Caco-2 (cell line): Measurements from ENCODE around the gene TFF1. TPM values are rescaled to one million over a fixed set of nuclear protein-coding genes. Genes with fewer than 3 reads are reported as not detected.

Experiments
- BruUV-seq: library from RNA; stranded (reverse); fragments of 400-500 nt; replicated peaks from 2 replicates; lab custom pipeline; 2021; lab: Mats Ljungman, UMichigan
- CTCF ChIA-PET: fragments of 300-600 bp; sonication (Branson Sonifier 250); formaldehyde crosslinking; loops from one replicate; lab custom pipeline; 2022; ENCODE audit warnings: antibody characterized with exemption; lab: Charles Lee
- POLR2A ChIA-PET: fragments of 300-600 bp; sonication (Branson Sonifier 250); formaldehyde crosslinking; loops from one replicate; lab custom pipeline; 2022; ENCODE audit warnings: antibody characterized with exemption; lab: Charles Lee
- DNase-seq, 2 experiments: peaks; one replicate each; pipeline versions ENCODE4 v3.0.0 to v3.0.0-alpha.2; 2020 to 2022
- H3K27me3 ChIP-seq: replicated peaks from 2 replicates; pipeline ENCODE4 v1.6.0; 2011; ENCODE audit warnings: low read length; ENCODE audit not compliant: control insufficient read depth, insufficient read depth
- H3K36me3 ChIP-seq: 2 replicates; pipeline ENCODE4 v1.5.1; 2011; ENCODE audit warnings: low read length; ENCODE audit not compliant: control insufficient read depth, insufficient read depth
- H3K4me1 ChIP-seq: fragments of 250-450 bp; sonication (Bioruptor Pico); 2 replicates; pipeline ENCODE4 v1.5.1; 2020; ENCODE audit warnings: mild to moderate bottlenecking
- H3K4me3 ChIP-seq: 2 replicates; pipeline ENCODE4 v1.5.1; 2011; ENCODE audit warnings: low read depth, mild to moderate bottlenecking, control low read depth, low read length
- H3K9me3 ChIP-seq: fragments of 250-450 bp; sonication (Bioruptor Pico); 2 replicates; pipeline ENCODE4 v1.5.1; 2020; ENCODE audit warnings: mild to moderate bottlenecking, moderate library complexity
- H3K27ac Mint-ChIP-seq: one replicate; pipeline ENCODE4 v1.8.0; 2022; ENCODE audit warnings: mixed read lengths; ENCODE audit not compliant: unreplicated experiment
- H3K27me3 Mint-ChIP-seq: one replicate; pipeline ENCODE4 v1.8.0; 2022; ENCODE audit warnings: mixed read lengths; ENCODE audit not compliant: insufficient read depth, unreplicated experiment
- H3K36me3 Mint-ChIP-seq: one replicate; pipeline ENCODE4 v1.8.0; 2022; ENCODE audit warnings: mild to moderate bottlenecking, mixed read lengths; ENCODE audit not compliant: insufficient read depth, unreplicated experiment
- H3K4me1 Mint-ChIP-seq: one replicate; pipeline ENCODE4 v1.8.0; 2022; ENCODE audit warnings: low read depth, mixed read lengths; ENCODE audit not compliant: unreplicated experiment
- H3K4me3 Mint-ChIP-seq: one replicate; pipeline ENCODE4 v1.8.0; 2022; ENCODE audit warnings: mild to moderate bottlenecking, moderate library complexity, mixed read lengths; ENCODE audit not compliant: unreplicated experiment
- H3K9me3 Mint-ChIP-seq: one replicate; pipeline ENCODE4 v1.8.0; 2022; ENCODE audit warnings: mixed read lengths; ENCODE audit not compliant: unreplicated experiment
- intact Hi-C: fragments of 100-400 bp; cut with micrococcal nuclease; formaldehyde crosslinking; loops from one replicate; pipeline ENCODE4 v1.10.0; 2022; ENCODE audit not compliant: unreplicated experiment
- total RNA-seq: library from RNA; stranded (reverse); gene quantifications from 2 replicates; pipeline ENCODE4 v1.2.3, GENCODE V29; 2022
- TF ChIP-seq, protein P1 (sequence below), 2 experiments: fragments of 200-600 bp in 1 of 2; IDR thresholded peaks; 1 replicate in 1 of 2; 2 replicates in 1 of 2; pipeline versions ENCODE4 v1.5.1 to v1.8.0; 2011 to 2022; ENCODE audit warnings: antibody characterized with exemption in 1 of 2, control low read depth in 1 of 2, inconsistent platforms in 1 of 2, low read depth in 1 of 2, low read length in 1 of 2, mild to moderate bottlenecking in 1 of 2, moderate library complexity in 1 of 2; ENCODE audit not compliant: insufficient read depth in 1 of 2, severe bottlenecking in 1 of 2, unreplicated experiment in 1 of 2

TFF1 gene
- total RNA-seq, 1 experiment from 2014 or later = 9.8 TPM

DNA sequence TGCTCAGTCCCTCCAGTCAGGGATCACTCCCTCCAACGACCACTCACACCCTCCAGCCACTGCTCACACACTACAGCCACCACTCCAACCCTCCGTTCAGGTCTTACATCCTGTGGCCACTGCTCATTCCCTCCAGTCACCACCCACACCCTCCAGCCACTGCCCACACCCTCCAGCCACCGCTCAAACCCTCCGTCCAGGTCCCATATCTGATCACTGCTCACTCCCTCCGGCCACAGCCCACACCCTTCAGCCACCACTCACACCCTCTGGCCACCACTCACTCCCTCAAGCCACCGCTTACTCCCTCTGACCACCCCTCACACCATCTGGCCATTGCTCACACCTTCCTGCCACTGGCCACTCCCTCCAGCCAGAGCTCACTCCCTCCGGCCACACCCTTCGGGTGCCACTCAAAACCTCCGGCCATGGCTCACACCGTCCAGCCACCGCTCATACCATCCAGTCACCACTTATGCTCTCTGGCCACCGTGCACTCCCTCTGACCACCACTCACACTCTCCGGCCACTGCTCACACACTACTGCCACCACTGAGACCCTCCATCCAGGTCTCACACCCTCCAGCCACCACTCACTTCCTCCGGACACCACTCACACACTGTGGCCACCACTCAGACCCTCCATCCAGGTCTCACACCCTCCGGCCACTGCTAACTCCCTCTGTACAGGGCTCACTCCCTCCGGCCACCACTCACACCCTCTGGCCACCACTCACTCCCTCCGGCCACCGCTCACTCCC lies 4.7 kb upstream of the TFF1 start:
- DNase-seq = no peak
- no peak overlapping the region for H3K4me3 Mint-ChIP-seq
- no peaks in the 10 kb centered on the region for H3K9me3 ChIP-seq
- peak overlapping the region; percentile 40 for H3K27ac Mint-ChIP-seq
- peaks cover 34% of the 10 kb centered on the region for H3K4me1 Mint-ChIP-seq
- no TSS peak for BruUV-seq
- peaks cover 6% of the 10 kb centered on the region for H3K36me3 Mint-ChIP-seq
- H3K4me3 ChIP-seq = no peak overlapping the region
- no peaks in the 10 kb centered on the region for H3K36me3 ChIP-seq
- TF ChIP-seq, protein P1, sequence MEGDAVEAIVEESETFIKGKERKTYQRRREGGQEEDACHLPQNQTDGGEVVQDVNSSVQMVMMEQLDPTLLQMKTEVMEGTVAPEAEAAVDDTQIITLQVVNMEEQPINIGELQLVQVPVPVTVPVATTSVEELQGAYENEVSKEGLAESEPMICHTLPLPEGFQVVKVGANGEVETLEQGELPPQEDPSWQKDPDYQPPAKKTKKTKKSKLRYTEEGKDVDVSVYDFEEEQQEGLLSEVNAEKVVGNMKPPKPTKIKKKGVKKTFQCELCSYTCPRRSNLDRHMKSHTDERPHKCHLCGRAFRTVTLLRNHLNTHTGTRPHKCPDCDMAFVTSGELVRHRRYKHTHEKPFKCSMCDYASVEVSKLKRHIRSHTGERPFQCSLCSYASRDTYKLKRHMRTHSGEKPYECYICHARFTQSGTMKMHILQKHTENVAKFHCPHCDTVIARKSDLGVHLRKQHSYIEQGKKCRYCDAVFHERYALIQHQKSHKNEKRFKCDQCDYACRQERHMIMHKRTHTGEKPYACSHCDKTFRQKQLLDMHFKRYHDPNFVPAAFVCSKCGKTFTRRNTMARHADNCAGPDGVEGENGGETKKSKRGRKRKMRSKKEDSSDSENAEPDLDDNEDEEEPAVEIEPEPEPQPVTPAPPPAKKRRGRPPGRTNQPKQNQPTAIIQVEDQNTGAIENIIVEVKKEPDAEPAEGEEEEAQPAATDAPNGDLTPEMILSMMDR (IDR thresholded peaks at IDR 0.05; ENCODE audit: insufficient read depth in 1 of 2, low read depth in 1 of 2, low read length in 1 of 2, severe bottlenecking in 1 of 2, unreplicated experiment in 1 of 2) = no peak
- ChIA-PET POLR2A (no interaction called here), CTCF (no interaction called here)
- no peaks in the 10 kb centered on the region for H3K27me3 Mint-ChIP-seq
- H3K4me1 ChIP-seq = peaks cover 17% of the 10 kb centered on the region
- H3K9me3 Mint-ChIP-seq = no peaks in the 10 kb centered on the region
- no peaks in the 10 kb centered on the region for H3K27me3 ChIP-seq
- intact Hi-C loops = no loop called here

DNA sequence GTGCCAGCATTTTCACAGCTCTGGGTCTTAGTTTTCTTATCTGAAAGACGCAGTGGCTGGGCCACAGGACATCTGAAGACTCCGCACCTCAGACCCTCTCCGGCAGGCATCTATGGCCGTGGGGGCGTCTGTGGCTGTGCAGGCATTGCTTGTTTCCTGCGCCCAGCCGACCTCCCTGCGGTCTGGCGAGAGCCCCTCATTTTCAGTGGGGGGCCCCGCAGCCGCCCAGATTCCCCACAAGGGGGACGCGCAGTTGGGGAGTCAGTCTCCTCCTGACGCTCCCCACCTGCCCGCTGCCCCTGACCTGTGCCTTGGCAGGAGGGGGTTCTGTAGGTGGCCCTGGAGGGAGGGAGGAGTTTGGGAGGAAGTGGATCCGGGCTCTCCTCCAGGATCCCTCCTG lies 3.5 kb upstream of the TFF1 start:
- Histone ChIP-seq H3K4me1 (peaks cover 22% of the 10 kb centered on the region), H3K27me3 (no peaks in the 10 kb centered on the region), H3K9me3 (no peaks in the 10 kb centered on the region), H3K36me3 (no peaks in the 10 kb centered on the region), H3K4me3 (no peak overlapping the region)
- no TSS peak for BruUV-seq
- intact Hi-C loops = loop anchor here (5.0 to 10.0 kb wide), 2 partner anchors 38 to 55 kb away; partner anchors contain the start of gene TFF3
- H3K4me1 Mint-ChIP-seq = peaks cover 33% of the 10 kb centered on the region
- no peaks in the 10 kb centered on the region for H3K27me3 Mint-ChIP-seq
- no peaks in the 10 kb centered on the region for H3K9me3 Mint-ChIP-seq
- TF ChIP-seq, protein P1 (IDR thresholded peaks at IDR 0.05; ENCODE audit: insufficient read depth in 1 of 2, low read depth in 1 of 2, low read length in 1 of 2, severe bottlenecking in 1 of 2, unreplicated experiment in 1 of 2) = no peak
- ChIA-PET CTCF (interaction anchor here (0.8 kb wide), 1 partner anchor 225 kb away, joined by 3 read pairs; no protein-coding TSS in a partner anchor), POLR2A (no interaction called here)
- H3K36me3 Mint-ChIP-seq = peaks cover 6% of the 10 kb centered on the region
- H3K27ac Mint-ChIP-seq = no peak overlapping the region
- DNase-seq = no peak
- no peak overlapping the region for H3K4me3 Mint-ChIP-seq

DNA sequence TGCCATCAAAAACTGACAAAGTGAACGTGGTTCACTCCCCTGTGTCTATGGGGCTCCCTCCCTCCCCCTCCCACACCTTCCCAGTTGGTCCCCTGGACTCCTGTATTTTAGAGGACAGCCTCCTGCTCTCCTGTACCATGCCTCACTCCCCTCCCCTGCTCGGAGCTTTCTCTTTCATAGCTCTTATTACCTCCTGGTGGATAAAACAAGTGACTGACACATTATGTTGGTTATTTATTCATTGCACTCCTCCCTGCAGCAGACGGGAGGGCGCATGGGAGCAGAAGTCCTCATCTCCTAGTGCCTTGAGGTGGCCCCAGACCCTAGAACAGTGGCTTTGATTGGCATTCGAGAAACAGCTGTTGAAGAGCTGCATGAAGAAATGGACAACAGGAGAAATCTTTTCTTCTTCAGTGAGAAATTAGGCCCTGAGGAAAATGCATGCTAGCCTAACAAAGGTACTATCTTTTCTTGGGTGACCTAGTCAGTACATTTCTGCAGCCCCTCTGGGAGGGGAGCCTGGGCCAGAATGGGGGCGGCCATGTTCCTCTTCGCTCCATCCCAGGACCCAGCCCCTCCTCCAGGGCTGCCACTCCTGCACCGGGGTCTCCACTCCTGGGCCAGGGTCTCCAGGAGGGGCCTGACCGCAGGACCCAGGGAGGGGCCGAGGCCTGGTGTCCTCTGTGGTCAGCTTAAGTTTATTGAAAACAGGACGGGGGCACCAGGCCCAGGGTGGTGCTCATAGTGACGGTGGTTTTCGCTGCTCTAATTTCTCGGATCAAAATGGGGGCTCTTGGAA lies 1.2 kb upstream of the TFF1 start:
- Histone ChIP-seq H3K27me3 (no peaks in the 10 kb centered on the region), H3K9me3 (no peaks in the 10 kb centered on the region), H3K4me3 (no peak overlapping the region), H3K36me3 (no peaks in the 10 kb centered on the region), H3K4me1 (peaks cover 22% of the 10 kb centered on the region)
- Mint-ChIP-seq H3K36me3 (peaks cover 6% of the 10 kb centered on the region), H3K27me3 (no peaks in the 10 kb centered on the region), H3K9me3 (no peaks in the 10 kb centered on the region), H3K27ac (peak overlapping the region; percentile 80), H3K4me3 (no peak overlapping the region), H3K4me1 (peaks cover 41% of the 10 kb centered on the region)
- DNase-seq = no peak
- TF ChIP-seq, protein P1 (IDR thresholded peaks at IDR 0.05; ENCODE audit: insufficient read depth in 1 of 2, low read depth in 1 of 2, low read length in 1 of 2, severe bottlenecking in 1 of 2, unreplicated experiment in 1 of 2) = no peak
- intact Hi-C loops = loop anchor here (5.0 to 10.0 kb wide), 2 partner anchors 35 to 53 kb away; partner anchors contain the start of gene TFF3
- CTCF ChIA-PET = interaction anchor here (0.7 to 1.5 kb wide), 3 partner anchors 14 to 72 kb away, joined by 3 to 6 read pairs (median 3); no protein-coding TSS in a partner anchor
- BruUV-seq = no TSS peak
- POLR2A ChIA-PET = no interaction called here
